Body of pancreas (tissue), 4 donors: ENCODE measurements around the gene CHST8.

ENCODE experiments used
- POLR2A ChIP-seq, 3 donors: fragments of 450-650 bp; IDR thresholded peaks; one replicate each; pipeline ENCODE4 v1.6.1; 2016; ENCODE audit warnings: antibody characterized with exemption in 3 of 3, mild to moderate bottlenecking in 2 of 3
- TF ChIP-seq, protein P1 (sequence below), 7 experiments: fragments of 450-650 bp in 4 of 7; fragments of 200-600 bp in 3 of 7; sonication (generic) in 3 of 7; IDR thresholded peaks; one replicate each; pipeline ENCODE4 v1.5.1; 2016 to 2019; ENCODE audit warnings: antibody characterized with exemption in 7 of 7

- TF ChIP-seq, protein P1, sequence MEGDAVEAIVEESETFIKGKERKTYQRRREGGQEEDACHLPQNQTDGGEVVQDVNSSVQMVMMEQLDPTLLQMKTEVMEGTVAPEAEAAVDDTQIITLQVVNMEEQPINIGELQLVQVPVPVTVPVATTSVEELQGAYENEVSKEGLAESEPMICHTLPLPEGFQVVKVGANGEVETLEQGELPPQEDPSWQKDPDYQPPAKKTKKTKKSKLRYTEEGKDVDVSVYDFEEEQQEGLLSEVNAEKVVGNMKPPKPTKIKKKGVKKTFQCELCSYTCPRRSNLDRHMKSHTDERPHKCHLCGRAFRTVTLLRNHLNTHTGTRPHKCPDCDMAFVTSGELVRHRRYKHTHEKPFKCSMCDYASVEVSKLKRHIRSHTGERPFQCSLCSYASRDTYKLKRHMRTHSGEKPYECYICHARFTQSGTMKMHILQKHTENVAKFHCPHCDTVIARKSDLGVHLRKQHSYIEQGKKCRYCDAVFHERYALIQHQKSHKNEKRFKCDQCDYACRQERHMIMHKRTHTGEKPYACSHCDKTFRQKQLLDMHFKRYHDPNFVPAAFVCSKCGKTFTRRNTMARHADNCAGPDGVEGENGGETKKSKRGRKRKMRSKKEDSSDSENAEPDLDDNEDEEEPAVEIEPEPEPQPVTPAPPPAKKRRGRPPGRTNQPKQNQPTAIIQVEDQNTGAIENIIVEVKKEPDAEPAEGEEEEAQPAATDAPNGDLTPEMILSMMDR (IDR thresholded peaks at IDR 0.05): no peak
- TF ChIP-seq POLR2A (IDR thresholded peaks at IDR 0.05): no peak
Measured at GRCh38 chr19:33726756-33727155, 105.0 kb downstream of the CHST8 start.
